ENCODE measurements around the gene HOXD3. TPM values are rescaled to one million over a fixed set of nuclear protein-coding genes. Genes with fewer than 3 reads are reported as not detected.

Gene HOXD3
- total and polyA plus RNA-seq, 2 donors, result 0.28 to 0.82 TPM

DNA sequence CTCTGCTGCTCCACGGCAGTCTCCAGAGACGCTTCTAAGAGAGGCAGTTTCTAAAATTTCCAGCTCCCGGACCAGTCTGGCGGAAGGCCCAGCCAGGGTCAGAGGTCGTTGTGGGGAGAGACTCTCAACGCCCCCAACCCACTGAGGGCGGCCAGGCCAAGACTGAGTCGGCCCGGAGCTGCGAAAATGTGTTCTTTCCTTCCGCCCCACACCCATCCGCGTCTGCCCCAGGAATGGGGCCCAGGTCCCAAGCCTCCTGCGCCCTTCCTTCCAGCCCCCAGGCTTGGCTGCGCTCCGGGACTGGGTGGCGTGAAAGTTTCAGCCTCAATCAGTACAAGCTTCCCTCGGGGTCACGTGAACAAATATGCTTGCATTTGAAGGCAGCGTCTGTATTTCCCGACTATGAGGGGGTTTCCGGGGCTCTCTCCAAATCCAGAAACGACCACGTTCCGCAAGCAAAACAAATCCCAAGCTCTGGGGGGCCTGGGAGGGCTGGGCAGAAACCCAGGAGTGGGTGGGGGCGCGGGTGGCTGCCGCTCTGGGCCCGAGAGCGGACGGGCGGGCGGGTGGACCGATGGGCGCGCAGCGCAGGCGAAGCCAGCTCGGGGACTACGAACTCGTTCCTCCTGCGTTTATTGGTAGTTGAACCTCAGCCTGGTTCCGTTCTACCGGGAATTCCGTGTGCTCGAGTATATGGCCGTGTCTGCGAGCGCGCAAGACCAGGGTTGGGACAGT lies 3.3 kb downstream of the HOXD3 start:
- no peak overlapping the region for H3K4me3 ChIP-seq (ENCODE audit: low read length in 2 of 2)
- peaks cover 98 to 100% of the 10 kb centered on the region in 2 donors for H3K27me3 ChIP-seq (ENCODE audit: control insufficient read depth in 2 of 2, insufficient read depth in 1 of 2, low read length in 1 of 2)
- no peaks in the 10 kb centered on the region for H3K36me3 ChIP-seq (ENCODE audit: control insufficient read depth in 2 of 2, insufficient read depth in 2 of 2, low read length in 1 of 2)
- peaks cover 0 to 4% of the 10 kb centered on the region in 2 donors for H3K9me3 ChIP-seq (ENCODE audit: control insufficient read depth in 2 of 2, insufficient read depth in 1 of 2, low read length in 1 of 2)
- H3K27ac ChIP-seq (ENCODE audit: low read depth in 1 of 2, low read length in 1 of 2), result no peak overlapping the region
- peaks cover 0 to 18% of the 10 kb centered on the region in 2 donors for H3K4me1 ChIP-seq (ENCODE audit: control insufficient read depth in 2 of 2, insufficient read depth in 2 of 2, low read length in 2 of 2)
- WGBS, result 10% methylated on average over 50 of the region's 50 CpGs
- no peak for DNase-seq (ENCODE audit: low read depth in 6 of 9, low spot score in 9 of 9)

DNA sequence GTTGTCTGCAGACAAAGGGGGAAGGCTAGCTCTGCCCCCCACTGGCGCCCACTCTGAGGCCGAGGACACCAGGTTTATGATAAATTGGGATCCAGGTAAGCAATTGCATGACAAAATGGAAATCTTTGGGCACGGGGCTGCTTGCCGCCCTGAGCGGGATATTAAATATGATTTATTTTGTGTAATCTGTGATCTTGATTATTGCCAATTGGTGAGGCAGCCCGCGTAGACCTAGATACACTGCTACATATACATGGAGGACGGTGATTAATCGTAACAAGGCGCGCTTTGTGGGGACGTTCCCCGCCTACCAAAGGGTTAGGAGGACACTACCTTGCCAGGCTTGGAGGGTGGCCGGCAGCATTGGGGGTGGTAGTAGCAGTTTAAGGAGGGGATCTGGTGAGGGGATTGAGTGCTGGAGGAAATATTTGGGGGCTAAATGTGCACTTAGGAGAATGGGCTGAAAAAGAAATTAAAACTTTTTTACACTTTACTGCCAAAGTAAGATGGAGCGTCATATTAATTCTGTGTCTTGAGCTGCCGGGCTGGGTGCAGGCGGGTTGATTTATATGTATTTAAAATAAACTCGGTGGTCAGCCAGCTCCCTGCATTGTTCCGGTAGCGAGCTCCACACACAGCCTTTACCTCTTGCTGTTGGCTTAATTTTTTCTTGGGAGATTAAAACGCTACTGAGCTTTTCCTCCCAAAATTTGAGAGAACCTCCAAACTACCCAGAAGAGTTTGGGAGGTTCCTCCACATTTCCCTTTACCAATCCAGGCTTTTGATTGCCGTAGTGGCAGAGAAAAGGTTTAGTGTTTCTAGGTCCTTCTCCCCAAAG lies 4.1 kb downstream of the HOXD3 start:
- H3K9me3 ChIP-seq (ENCODE audit: control insufficient read depth in 2 of 2, insufficient read depth in 1 of 2, low read length in 1 of 2), result peaks cover 0 to 4% of the 10 kb centered on the region in 2 donors
- DNase-seq (ENCODE audit: low read depth in 6 of 9, low spot score in 9 of 9), result no peak
- peaks cover 0 to 18% of the 10 kb centered on the region in 2 donors for H3K4me1 ChIP-seq (ENCODE audit: control insufficient read depth in 2 of 2, insufficient read depth in 2 of 2, low read length in 2 of 2)
- no peaks in the 10 kb centered on the region for H3K36me3 ChIP-seq (ENCODE audit: control insufficient read depth in 2 of 2, insufficient read depth in 2 of 2, low read length in 1 of 2)
- H3K27me3 ChIP-seq (ENCODE audit: control insufficient read depth in 2 of 2, insufficient read depth in 1 of 2, low read length in 1 of 2), result peaks cover 98 to 100% of the 10 kb centered on the region in 2 donors
- H3K4me3 ChIP-seq (ENCODE audit: low read length in 2 of 2), result no peak overlapping the region
- 15% methylated on average over 22 of the region's 22 CpGs for WGBS
- H3K27ac ChIP-seq (ENCODE audit: low read depth in 1 of 2, low read length in 1 of 2), result no peak overlapping the region

DNA sequence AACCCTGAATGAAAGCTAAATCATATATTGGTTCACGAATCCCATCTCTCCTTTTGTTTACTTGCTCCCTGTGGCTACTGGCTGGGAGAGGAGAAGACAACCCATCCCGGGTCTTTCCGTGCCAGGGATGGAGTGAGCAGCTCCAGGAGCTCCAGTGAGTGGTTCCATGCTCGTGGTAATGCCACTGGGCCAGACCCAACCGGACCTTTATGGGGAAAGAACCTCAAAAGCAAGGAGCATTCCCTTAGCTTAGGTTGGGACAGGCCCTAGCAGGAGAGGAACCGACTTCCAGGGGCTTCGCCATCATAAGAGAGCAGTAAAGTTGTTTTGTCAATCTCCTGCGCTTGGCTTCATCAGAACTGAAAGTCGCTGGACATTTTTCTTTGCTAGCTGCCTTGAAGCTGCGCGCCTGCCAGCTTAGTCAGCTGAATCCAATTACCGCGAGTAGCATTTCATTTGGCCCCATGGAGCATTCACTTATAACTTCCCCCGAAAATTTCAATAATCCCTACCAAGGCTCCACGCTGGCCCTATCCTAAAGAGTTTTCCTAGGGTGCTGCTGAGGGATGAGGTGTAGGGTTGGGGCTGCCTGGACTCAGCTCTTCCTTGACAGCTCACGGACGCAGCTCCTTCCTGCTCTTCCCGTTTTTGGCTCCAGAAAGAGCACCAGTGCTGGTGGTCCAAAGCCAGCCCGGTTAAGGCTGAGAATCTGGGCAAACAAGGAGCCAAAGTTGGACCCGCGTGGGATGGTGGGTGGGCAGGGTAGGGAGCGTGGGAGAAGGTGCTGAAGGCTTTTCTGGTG lies 4.9 kb downstream of the HOXD3 start:
- no peak overlapping the region for H3K4me3 ChIP-seq (ENCODE audit: low read length in 2 of 2)
- no peak overlapping the region for H3K27ac ChIP-seq (ENCODE audit: low read depth in 1 of 2, low read length in 1 of 2)
- peaks cover 94 to 100% of the 10 kb centered on the region in 2 donors for H3K27me3 ChIP-seq (ENCODE audit: control insufficient read depth in 2 of 2, insufficient read depth in 1 of 2, low read length in 1 of 2)
- no peak for DNase-seq (ENCODE audit: low read depth in 6 of 9, low spot score in 9 of 9)
- 9% methylated on average over 22 of the region's 22 CpGs for WGBS
- H3K36me3 ChIP-seq (ENCODE audit: control insufficient read depth in 2 of 2, insufficient read depth in 2 of 2, low read length in 1 of 2), result no peaks in the 10 kb centered on the region
- H3K9me3 ChIP-seq (ENCODE audit: control insufficient read depth in 2 of 2, insufficient read depth in 1 of 2, low read length in 1 of 2), result peaks cover 0 to 4% of the 10 kb centered on the region in 2 donors
- peaks cover 0 to 18% of the 10 kb centered on the region in 2 donors for H3K4me1 ChIP-seq (ENCODE audit: control insufficient read depth in 2 of 2, insufficient read depth in 2 of 2, low read length in 2 of 2)

DNA sequence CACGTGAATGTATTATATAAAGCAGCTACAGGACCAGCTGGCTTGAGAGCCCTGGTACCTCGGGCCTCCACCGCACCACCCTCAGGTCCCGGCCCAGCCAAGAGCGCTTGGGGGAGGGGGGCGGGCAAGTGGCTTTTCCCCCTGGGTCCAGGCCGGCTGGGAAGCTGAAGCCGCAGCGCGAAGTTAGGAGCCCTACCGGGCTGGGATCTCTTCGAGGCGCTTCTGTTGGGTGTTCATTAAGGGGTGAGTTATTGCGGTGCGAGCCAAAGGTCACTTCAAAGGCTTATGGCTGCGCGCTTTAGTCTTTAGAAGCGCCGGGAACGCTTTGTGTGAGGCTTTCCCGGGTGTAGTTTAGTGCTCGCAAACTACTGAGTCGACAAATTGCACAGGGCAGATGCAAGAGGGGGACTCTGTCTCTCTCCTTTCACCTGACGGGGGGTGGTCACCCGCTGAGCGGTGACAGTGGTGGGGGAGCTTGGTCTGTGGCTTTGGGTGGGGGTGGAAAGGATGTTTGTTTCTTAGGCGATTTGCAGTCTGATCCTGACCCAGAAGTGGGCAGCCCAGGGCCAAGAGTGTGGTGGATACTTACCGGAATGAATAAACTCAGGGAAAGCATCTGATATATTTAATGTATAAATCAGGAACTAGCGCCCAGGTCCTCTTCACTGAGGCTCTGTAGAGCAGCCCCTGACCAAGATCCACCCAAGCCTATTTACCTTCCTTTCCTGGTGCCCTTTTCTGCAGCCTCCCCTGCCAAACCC lies 6.0 kb downstream of the HOXD3 start:
- WGBS, result 8% methylated on average over 29 of the region's 29 CpGs
- H3K27me3 ChIP-seq (ENCODE audit: control insufficient read depth in 2 of 2, insufficient read depth in 1 of 2, low read length in 1 of 2), result peaks cover 91 to 100% of the 10 kb centered on the region in 2 donors

DNA sequence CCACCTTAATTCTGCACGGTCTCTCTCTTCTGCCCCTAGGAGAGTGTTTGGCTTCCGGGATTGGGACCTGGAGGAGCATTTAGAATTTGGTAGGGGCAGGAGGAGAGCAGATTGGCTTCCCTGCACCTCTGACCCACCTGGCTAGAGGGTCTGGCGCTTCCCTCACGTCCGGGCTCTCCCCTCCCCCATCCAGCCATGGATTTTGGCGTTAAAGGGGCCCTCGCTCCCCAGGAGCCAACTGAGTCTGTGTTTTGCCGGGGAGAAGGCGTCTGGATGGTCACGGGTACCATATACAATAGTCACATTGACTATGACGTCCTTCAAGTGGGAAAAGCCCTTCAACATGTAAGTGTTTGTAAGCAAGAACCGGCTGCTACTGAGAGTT lies 6.6 kb downstream of the HOXD3 start:
- H3K9me3 ChIP-seq (ENCODE audit: control insufficient read depth in 2 of 2, insufficient read depth in 1 of 2, low read length in 1 of 2), result peaks cover 0 to 4% of the 10 kb centered on the region in 2 donors
- no peak for DNase-seq (ENCODE audit: low read depth in 6 of 9, low spot score in 9 of 9)
- WGBS, result 10% methylated on average over 12 of the region's 12 CpGs
- H3K27me3 ChIP-seq (ENCODE audit: control insufficient read depth in 2 of 2, insufficient read depth in 1 of 2, low read length in 1 of 2), result peaks cover 88 to 100% of the 10 kb centered on the region in 2 donors
- H3K27ac ChIP-seq (ENCODE audit: low read depth in 1 of 2, low read length in 1 of 2), result no peak overlapping the region
- H3K4me3 ChIP-seq (ENCODE audit: low read length in 2 of 2), result no peak overlapping the region
- H3K36me3 ChIP-seq (ENCODE audit: control insufficient read depth in 2 of 2, insufficient read depth in 2 of 2, low read length in 1 of 2), result no peaks in the 10 kb centered on the region
- peaks cover 0 to 18% of the 10 kb centered on the region in 2 donors for H3K4me1 ChIP-seq (ENCODE audit: control insufficient read depth in 2 of 2, insufficient read depth in 2 of 2, low read length in 2 of 2)

More for the DNA sequence above, 6.0 kb downstream of the HOXD3 start:
- H3K4me3 ChIP-seq (ENCODE audit: low read length in 2 of 2), result no peak overlapping the region
- peaks cover 0 to 18% of the 10 kb centered on the region in 2 donors for H3K4me1 ChIP-seq (ENCODE audit: control insufficient read depth in 2 of 2, insufficient read depth in 2 of 2, low read length in 2 of 2)
- H3K9me3 ChIP-seq (ENCODE audit: control insufficient read depth in 2 of 2, insufficient read depth in 1 of 2, low read length in 1 of 2), result peaks cover 0 to 4% of the 10 kb centered on the region in 2 donors
- no peak for DNase-seq (ENCODE audit: low read depth in 6 of 9, low spot score in 9 of 9)
- H3K27ac ChIP-seq (ENCODE audit: low read depth in 1 of 2, low read length in 1 of 2), result no peak overlapping the region
- no peaks in the 10 kb centered on the region for H3K36me3 ChIP-seq (ENCODE audit: control insufficient read depth in 2 of 2, insufficient read depth in 2 of 2, low read length in 1 of 2)

DNA sequence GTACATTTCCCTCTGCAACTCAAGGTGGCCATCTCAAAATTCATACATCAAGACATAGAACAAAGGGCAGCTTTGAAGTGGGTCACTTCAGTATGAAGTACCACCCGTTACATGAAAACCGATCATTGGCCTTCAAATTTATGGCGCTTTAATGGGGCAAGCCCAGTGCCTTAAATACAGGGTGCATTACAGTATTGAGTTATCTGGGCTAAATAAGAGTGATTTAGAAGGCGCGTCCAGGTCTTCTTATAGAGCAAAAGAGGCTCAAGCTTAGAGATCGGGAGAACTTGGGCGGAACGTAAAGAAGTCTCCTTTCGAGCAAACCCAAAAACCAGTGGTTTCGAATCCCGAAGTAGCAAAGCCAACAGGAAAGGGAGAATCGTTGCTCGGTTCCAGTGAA lies 7.1 kb downstream of the HOXD3 start:
- WGBS, result 15% methylated on average over 13 of the region's 13 CpGs
- H3K36me3 ChIP-seq (ENCODE audit: control insufficient read depth in 2 of 2, insufficient read depth in 2 of 2, low read length in 1 of 2), result no peaks in the 10 kb centered on the region
- H3K4me3 ChIP-seq (ENCODE audit: low read length in 2 of 2), result no peak overlapping the region
- peaks cover 0 to 18% of the 10 kb centered on the region in 2 donors for H3K4me1 ChIP-seq (ENCODE audit: control insufficient read depth in 2 of 2, insufficient read depth in 2 of 2, low read length in 2 of 2)
- peaks cover 0 to 4% of the 10 kb centered on the region in 2 donors for H3K9me3 ChIP-seq (ENCODE audit: control insufficient read depth in 2 of 2, insufficient read depth in 1 of 2, low read length in 1 of 2)
- DNase-seq (ENCODE audit: low read depth in 6 of 9, low spot score in 9 of 9), result no peak
- H3K27ac ChIP-seq (ENCODE audit: low read depth in 1 of 2, low read length in 1 of 2), result no peak overlapping the region
- H3K27me3 ChIP-seq (ENCODE audit: control insufficient read depth in 2 of 2, insufficient read depth in 1 of 2, low read length in 1 of 2), result peaks cover 88 to 100% of the 10 kb centered on the region in 2 donors

DNA sequence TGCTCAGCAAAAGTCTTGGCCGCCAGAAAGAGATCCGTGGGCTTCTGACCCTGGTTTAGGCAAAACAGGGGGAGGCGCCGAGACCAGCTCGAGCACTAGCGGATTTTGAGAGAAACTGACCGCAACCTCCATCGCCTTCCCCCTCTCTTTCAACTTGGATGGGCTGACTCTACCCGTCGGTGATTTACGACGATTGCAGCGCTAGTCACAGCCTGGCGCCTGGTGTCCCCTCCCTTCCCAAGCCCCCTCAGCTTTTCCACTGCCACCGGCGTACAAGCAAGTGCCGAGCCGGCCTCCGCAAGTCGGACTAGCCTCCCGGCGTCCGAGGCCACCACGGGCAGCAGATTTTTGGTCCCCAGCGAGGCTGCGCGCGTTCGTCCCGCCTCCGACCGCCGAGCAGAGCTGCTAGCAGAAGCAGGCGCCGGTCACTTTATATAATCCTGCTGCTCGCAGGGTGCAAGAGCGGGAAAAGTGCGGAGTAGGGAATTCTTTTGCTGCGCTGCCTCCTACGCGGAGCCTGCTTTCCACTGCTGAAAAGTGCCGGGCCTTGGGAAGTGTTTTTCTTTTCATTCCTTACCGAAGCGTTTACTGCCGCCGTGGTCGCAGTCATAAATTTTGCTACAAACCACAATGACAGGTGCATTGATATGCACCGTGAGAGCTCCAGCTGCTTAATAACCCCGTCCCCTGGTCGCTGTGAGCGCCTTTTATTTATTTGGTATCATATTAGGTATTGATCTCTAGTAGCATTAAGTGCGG lies 7.7 kb downstream of the HOXD3 start:
- H3K27me3 ChIP-seq (ENCODE audit: control insufficient read depth in 2 of 2, insufficient read depth in 1 of 2, low read length in 1 of 2), result peaks cover 87 to 100% of the 10 kb centered on the region in 2 donors
- no peak overlapping the region for H3K4me3 ChIP-seq (ENCODE audit: low read length in 2 of 2)
- H3K9me3 ChIP-seq (ENCODE audit: control insufficient read depth in 2 of 2, insufficient read depth in 1 of 2, low read length in 1 of 2), result peaks cover 0 to 4% of the 10 kb centered on the region in 2 donors
- no peaks in the 10 kb centered on the region for H3K36me3 ChIP-seq (ENCODE audit: control insufficient read depth in 2 of 2, insufficient read depth in 2 of 2, low read length in 1 of 2)
- H3K4me1 ChIP-seq (ENCODE audit: control insufficient read depth in 2 of 2, insufficient read depth in 2 of 2, low read length in 2 of 2), result peaks cover 0 to 18% of the 10 kb centered on the region in 2 donors
- DNase-seq (ENCODE audit: low read depth in 6 of 9, low spot score in 9 of 9), result no peak
- WGBS, result 4% methylated on average over 52 of the region's 52 CpGs
- H3K27ac ChIP-seq (ENCODE audit: low read depth in 1 of 2, low read length in 1 of 2), result no peak overlapping the region
